ENCODE results near the gene VAMP5. TPM values are rescaled to one million over a fixed set of nuclear protein-coding genes. Genes with fewer than 3 reads are reported as not detected.

VAMP5 gene
- total and polyA plus RNA-seq, 2 experiments from 2014 or later: 0.87 to 7.8 TPM

DNA sequence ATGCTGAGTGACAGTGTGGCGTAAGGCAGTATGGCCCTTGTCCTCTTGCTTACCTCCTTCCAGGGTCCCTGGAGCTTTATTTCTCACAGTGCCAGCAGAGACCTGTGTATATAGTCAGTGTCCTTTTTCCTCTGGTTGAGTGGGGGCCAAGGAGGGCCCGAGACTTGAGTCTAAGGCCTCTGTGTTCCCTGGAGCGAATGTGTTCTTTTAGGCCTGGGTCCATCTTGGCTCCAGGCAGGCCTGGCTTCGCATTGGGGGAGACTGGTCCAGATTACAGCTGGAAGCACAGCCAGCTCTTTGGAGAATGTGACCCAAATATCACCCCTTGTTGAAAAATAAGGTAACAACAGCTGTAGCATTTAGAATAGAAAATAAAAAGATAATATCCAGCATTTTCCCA, 5.0 kb downstream of the VAMP5 start:
- no peak overlapping the region for H3K4me3 ChIP-seq
- H3K4me1 Mint-ChIP-seq: peaks cover 9% of the 10 kb centered on the region
- 0 out of 2 replicates have a peak, but pooled peaks cover 3% of the 10 kb centered on the region for H3F3A ChIP-seq (replicated peaks; ENCODE audit: low read depth)
- no peaks in the 10 kb centered on the region for H3K36me3 ChIP-seq (ENCODE audit: insufficient read depth)
- H3K27me3 Mint-ChIP-seq (ENCODE audit: insufficient read depth, low read depth, poor library complexity): peaks cover 18% of the 10 kb centered on the region
- H3K4me1 ChIP-seq (ENCODE audit: insufficient read depth): peaks cover 7% of the 10 kb centered on the region; the same call in 1 of the 2 replicates
- H3K27ac ChIP-seq (ENCODE audit: low read depth): no peak overlapping the region
- no peak overlapping the region for H3K4me2 ChIP-seq
- peaks cover 20% of the 10 kb centered on the region for H3K27me3 ChIP-seq (ENCODE audit: insufficient read depth)
- H3K27ac Mint-ChIP-seq: no peak overlapping the region
- no peak for DNase-seq (ENCODE audit: low spot score)
- no peaks in the 10 kb centered on the region for H3K9me3 Mint-ChIP-seq
- no peaks in the 10 kb centered on the region for H4K20me1 ChIP-seq (replicated peaks; ENCODE audit: insufficient read depth)
- no peaks in the 10 kb centered on the region for H3K9me2 ChIP-seq (ENCODE audit: insufficient read depth)
- no peaks in the 10 kb centered on the region for H3K79me2 ChIP-seq (replicated peaks; ENCODE audit: insufficient read depth)
- H3K4me3 Mint-ChIP-seq: no peak overlapping the region
- H3K36me3 Mint-ChIP-seq (ENCODE audit: low read depth): no peaks in the 10 kb centered on the region
- no peak for TF ChIP-seq JUNB (IDR thresholded peaks at IDR 0.05; ENCODE audit: unreplicated experiment)
- TF ChIP-seq EZH2phosphoT487 (IDR thresholded peaks at IDR 0.05; ENCODE audit: unreplicated experiment): no peak
- TF ChIP-seq, protein P1, sequence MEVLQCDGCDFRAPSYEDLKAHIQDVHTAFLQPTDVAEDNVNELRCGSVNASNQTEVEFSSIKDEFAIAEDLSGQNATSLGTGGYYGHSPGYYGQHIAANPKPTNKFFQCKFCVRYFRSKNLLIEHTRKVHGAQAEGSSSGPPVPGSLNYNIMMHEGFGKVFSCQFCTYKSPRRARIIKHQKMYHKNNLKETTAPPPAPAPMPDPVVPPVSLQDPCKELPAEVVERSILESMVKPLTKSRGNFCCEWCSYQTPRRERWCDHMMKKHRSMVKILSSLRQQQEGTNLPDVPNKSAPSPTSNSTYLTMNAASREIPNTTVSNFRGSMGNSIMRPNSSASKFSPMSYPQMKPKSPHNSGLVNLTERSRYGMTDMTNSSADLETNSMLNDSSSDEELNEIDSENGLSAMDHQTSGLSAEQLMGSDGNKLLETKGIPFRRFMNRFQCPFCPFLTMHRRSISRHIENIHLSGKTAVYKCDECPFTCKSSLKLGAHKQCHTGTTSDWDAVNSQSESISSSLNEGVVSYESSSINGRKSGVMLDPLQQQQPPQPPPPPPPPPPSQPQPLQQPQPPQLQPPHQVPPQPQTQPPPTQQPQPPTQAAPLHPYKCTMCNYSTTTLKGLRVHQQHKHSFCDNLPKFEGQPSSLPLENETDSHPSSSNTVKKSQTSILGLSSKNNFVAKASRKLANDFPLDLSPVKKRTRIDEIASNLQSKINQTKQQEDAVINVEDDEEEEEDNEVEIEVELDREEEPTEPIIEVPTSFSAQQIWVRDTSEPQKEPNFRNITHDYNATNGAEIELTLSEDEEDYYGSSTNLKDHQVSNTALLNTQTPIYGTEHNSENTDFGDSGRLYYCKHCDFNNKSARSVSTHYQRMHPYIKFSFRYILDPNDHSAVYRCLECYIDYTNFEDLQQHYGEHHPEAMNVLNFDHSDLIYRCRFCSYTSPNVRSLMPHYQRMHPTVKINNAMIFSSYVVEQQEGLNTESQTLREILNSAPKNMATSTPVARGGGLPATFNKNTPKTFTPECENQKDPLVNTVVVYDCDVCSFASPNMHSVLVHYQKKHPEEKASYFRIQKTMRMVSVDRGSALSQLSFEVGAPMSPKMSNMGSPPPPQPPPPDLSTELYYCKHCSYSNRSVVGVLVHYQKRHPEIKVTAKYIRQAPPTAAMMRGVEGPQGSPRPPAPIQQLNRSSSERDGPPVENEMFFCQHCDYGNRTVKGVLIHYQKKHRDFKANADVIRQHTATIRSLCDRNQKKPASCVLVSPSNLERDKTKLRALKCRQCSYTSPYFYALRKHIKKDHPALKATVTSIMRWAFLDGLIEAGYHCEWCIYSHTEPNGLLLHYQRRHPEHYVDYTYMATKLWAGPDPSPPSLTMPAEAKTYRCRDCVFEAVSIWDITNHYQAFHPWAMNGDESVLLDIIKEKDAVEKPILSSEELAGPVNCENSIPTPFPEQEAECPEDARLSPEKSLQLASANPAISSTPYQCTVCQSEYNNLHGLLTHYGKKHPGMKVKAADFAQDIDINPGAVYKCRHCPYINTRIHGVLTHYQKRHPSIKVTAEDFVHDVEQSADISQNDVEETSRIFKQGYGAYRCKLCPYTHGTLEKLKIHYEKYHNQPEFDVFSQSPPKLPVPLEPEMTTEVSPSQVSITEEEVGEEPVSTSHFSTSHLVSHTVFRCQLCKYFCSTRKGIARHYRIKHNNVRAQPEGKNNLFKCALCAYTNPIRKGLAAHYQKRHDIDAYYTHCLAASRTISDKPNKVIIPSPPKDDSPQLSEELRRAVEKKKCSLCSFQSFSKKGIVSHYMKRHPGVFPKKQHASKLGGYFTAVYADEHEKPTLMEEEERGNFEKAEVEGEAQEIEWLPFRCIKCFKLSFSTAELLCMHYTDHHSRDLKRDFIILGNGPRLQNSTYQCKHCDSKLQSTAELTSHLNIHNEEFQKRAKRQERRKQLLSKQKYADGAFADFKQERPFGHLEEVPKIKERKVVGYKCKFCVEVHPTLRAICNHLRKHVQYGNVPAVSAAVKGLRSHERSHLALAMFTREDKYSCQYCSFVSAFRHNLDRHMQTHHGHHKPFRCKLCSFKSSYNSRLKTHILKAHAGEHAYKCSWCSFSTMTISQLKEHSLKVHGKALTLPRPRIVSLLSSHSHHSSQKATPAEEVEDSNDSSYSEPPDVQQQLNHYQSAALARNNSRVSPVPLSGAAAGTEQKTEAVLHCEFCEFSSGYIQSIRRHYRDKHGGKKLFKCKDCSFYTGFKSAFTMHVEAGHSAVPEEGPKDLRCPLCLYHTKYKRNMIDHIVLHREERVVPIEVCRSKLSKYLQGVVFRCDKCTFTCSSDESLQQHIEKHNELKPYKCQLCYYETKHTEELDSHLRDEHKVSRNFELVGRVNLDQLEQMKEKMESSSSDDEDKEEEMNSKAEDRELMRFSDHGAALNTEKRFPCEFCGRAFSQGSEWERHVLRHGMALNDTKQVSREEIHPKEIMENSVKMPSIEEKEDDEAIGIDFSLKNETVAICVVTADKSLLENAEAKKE (CRISPR knock-in tag; IDR thresholded peaks at IDR 0.05): no peak
- no peak for TF ChIP-seq ZNF331 (CRISPR knock-in tag; IDR thresholded peaks at IDR 0.05; ENCODE audit: low read depth)
- H2AFZ ChIP-seq: no peak overlapping the region
- ATAC-seq: no peak

GRCh38 chr2:85589982-85590791, 6.0 kb downstream of the VAMP5 start:
- Histone ChIP-seq H3K79me2 (replicated peaks; ENCODE audit: insufficient read depth) (no peaks in the 10 kb centered on the region), H3K4me2 (no peak overlapping the region), H4K20me1 (replicated peaks; ENCODE audit: insufficient read depth) (no peaks in the 10 kb centered on the region), H3F3A (replicated peaks; ENCODE audit: low read depth) (0 out of 2 replicates have a peak, but pooled peaks cover 2% of the 10 kb centered on the region), H3K4me3 (no peak overlapping the region), H3K27ac (ENCODE audit: low read depth) (no peak overlapping the region), H3K36me3 (ENCODE audit: insufficient read depth) (no peaks in the 10 kb centered on the region), H3K27me3 (ENCODE audit: insufficient read depth) (peaks cover 11% of the 10 kb centered on the region), H3K9me2 (ENCODE audit: insufficient read depth) (no peaks in the 10 kb centered on the region), H3K4me1 (ENCODE audit: insufficient read depth) (peaks cover 3% of the 10 kb centered on the region; the same call in 1 of the 2 replicates), H2AFZ (no peak overlapping the region)
- Mint-ChIP-seq H3K36me3 (ENCODE audit: low read depth) (no peaks in the 10 kb centered on the region), H3K27ac (no peak overlapping the region), H3K9me3 (no peaks in the 10 kb centered on the region), H3K27me3 (ENCODE audit: insufficient read depth, low read depth, poor library complexity) (peaks cover 14% of the 10 kb centered on the region), H3K4me3 (no peak overlapping the region; the same call in 2 of the 3 replicates), H3K4me1 (peaks cover 11% of the 10 kb centered on the region)
- ATAC-seq (no peak), DNase-seq (ENCODE audit: low spot score) (no peak)
- TF ChIP-seq CREB1 (CRISPR knock-in tag; IDR thresholded peaks at IDR 0.05; ENCODE audit: low read depth) (no peak), ZNF114 (CRISPR knock-in tag; IDR thresholded peaks at IDR 0.05) (no peak), NANOG (IDR thresholded peaks at IDR 0.05; ENCODE audit: borderline replicate concordance) (no peak), JUNB (IDR thresholded peaks at IDR 0.05; ENCODE audit: unreplicated experiment) (no peak), EZH2 (IDR thresholded peaks at IDR 0.05; ENCODE audit: low read depth, unreplicated experiment) (no peak), ZNF331 (CRISPR knock-in tag; IDR thresholded peaks at IDR 0.05; ENCODE audit: low read depth) (no peak)
- TF ChIP-seq, protein P2, sequence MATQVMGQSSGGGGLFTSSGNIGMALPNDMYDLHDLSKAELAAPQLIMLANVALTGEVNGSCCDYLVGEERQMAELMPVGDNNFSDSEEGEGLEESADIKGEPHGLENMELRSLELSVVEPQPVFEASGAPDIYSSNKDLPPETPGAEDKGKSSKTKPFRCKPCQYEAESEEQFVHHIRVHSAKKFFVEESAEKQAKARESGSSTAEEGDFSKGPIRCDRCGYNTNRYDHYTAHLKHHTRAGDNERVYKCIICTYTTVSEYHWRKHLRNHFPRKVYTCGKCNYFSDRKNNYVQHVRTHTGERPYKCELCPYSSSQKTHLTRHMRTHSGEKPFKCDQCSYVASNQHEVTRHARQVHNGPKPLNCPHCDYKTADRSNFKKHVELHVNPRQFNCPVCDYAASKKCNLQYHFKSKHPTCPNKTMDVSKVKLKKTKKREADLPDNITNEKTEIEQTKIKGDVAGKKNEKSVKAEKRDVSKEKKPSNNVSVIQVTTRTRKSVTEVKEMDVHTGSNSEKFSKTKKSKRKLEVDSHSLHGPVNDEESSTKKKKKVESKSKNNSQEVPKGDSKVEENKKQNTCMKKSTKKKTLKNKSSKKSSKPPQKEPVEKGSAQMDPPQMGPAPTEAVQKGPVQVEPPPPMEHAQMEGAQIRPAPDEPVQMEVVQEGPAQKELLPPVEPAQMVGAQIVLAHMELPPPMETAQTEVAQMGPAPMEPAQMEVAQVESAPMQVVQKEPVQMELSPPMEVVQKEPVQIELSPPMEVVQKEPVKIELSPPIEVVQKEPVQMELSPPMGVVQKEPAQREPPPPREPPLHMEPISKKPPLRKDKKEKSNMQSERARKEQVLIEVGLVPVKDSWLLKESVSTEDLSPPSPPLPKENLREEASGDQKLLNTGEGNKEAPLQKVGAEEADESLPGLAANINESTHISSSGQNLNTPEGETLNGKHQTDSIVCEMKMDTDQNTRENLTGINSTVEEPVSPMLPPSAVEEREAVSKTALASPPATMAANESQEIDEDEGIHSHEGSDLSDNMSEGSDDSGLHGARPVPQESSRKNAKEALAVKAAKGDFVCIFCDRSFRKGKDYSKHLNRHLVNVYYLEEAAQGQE (IDR thresholded peaks at IDR 0.05; ENCODE audit: unreplicated experiment): no peak

Data from GM23338 (cell line).